ENCODE data around the gene SEMA4C.

DNA sequence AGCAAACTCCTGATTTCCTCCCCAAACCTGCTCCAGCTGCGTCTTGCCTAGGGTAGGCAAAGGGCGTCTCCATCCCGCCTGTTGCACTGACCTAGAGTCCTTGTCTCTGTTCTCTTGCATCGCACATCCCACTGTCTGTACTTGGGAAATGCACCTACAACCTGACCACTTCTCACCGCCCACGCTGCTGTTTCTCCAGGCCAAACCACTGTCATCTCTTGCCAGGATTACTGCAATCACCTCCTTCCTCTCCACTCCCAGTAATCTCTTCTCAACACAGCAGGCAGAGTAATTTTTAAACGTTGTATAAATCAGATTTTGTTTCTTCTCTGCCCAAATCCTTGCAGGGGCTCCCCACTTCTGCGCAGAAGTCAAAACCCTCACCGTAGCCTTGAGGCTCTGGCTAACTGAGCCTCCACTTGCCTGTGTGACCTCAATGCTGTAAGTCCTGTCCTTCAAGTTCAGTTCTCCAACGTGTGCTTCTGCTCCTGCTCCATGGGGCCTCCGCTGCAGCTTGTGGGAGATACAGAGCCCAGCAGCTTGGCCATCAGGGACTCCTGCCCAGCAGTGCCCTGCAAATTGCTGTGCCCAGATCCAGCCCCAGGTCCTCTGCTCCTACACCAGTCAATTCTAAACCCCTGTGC lies 27.7 kb upstream of the SEMA4C start:
- TF ChIP-seq, protein P1, sequence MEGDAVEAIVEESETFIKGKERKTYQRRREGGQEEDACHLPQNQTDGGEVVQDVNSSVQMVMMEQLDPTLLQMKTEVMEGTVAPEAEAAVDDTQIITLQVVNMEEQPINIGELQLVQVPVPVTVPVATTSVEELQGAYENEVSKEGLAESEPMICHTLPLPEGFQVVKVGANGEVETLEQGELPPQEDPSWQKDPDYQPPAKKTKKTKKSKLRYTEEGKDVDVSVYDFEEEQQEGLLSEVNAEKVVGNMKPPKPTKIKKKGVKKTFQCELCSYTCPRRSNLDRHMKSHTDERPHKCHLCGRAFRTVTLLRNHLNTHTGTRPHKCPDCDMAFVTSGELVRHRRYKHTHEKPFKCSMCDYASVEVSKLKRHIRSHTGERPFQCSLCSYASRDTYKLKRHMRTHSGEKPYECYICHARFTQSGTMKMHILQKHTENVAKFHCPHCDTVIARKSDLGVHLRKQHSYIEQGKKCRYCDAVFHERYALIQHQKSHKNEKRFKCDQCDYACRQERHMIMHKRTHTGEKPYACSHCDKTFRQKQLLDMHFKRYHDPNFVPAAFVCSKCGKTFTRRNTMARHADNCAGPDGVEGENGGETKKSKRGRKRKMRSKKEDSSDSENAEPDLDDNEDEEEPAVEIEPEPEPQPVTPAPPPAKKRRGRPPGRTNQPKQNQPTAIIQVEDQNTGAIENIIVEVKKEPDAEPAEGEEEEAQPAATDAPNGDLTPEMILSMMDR (IDR thresholded peaks at IDR 0.05) = no peak
- no peak for TF ChIP-seq ZFX (IDR thresholded peaks at IDR 0.05; ENCODE audit: borderline replicate concordance)
